Mononuclear cell (primary cell): ENCODE data around the gene TOMM20L. TPM values are rescaled to one million over a fixed set of nuclear protein-coding genes. Genes with fewer than 3 reads are reported as not detected.
"Not testable (repeated sequence)": the region's sequence is repeated elsewhere in the genome, so short reads cannot be mapped to it uniquely, and the experiment has no call there.

ENCODE experiments used
- H3K27me3 ChIP-seq: 2 replicates; pipeline ENCODE4 v1.6.0; 2011; ENCODE audit warnings: low read length, control low read depth; ENCODE audit not compliant: insufficient read depth
- H3K4me1 ChIP-seq: 2 replicates; pipeline ENCODE4 v1.5.1; 2011; ENCODE audit warnings: mild to moderate bottlenecking, low read length, control low read depth; ENCODE audit not compliant: insufficient read depth
- H3K4me3 ChIP-seq: 2 replicates; pipeline ENCODE4 v1.5.1; 2011; ENCODE audit warnings: mild to moderate bottlenecking, low read length, moderate library complexity
- H3K9me3 ChIP-seq: 2 replicates; pipeline ENCODE4 v1.5.1; 2011; ENCODE audit warnings: low read depth, mild to moderate bottlenecking, control low read depth, low read length
- total RNA-seq: library from RNA; depleted of rRNA; stranded (reverse); fragments of >200 nt; gene quantifications from one replicate; pipeline ENCODE4 v1.2.3, GENCODE V29; 2012

TOMM20L gene
- total RNA-seq: 1.9 TPM

- Histone ChIP-seq H3K9me3 (no peaks in the 10 kb centered on the region), H3K27me3 (no peaks in the 10 kb centered on the region), H3K4me1 (peaks cover 12% of the 10 kb centered on the region), H3K4me3 (peak within 1 kb of the TSS; percentile 47)
Observed at GRCh38 chr14:58395812-58396788, at the start of gene TOMM20L. Gene TOMM20L, plus strand, starts transcription at chr14:58395930. Its CDS starts 28 bp downstream, at chr14:58395958.

DNA sequence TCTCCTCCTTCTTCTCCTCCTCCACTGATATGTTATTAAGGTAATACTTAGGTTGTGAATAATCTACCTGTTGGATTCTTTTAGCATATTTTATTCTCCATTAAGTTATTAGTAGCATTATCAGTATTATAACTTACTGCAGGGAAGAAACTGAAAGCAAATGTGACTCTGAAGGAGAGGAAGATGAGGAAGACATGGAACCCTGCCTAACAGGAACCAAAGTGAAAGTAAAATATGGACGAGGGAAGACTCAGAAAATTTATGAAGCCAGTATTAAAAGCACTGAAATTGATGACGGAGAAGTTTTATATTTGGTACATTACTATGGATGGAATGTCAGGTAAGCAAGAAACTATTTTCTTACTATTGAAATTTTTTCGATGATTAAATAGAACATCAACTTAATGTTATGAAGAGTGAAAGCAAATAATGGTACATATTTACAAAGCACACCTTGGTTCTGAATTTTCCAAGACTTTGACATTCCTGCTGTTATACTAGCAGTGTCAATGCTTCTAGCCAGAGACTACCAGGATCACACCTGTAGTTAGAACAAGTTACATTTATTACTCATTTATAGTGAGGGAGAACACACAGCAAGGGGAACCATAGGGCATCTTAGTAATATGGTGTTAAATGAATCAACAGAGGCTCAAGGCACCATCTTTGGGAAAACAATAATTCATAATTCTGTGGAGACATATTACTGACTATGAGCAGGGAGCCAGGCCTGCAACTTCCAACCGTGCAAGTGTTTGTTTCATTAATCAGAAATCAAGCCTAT is 42.0 kb upstream of the TOMM20L start:
- Histone ChIP-seq H3K4me1 (peaks cover 7% of the 10 kb centered on the region), H3K4me3 (no peak overlapping the region), H3K9me3 (no peaks in the 10 kb centered on the region), H3K27me3 (no peaks in the 10 kb centered on the region)

- no peaks in the 10 kb centered on the region for H3K27me3 ChIP-seq
- no peak overlapping the region for H3K4me3 ChIP-seq
- no peaks in the 10 kb centered on the region for H3K9me3 ChIP-seq
- H3K4me1 ChIP-seq: peaks cover 7% of the 10 kb centered on the region
Observed at GRCh38 chr14:58354808-58355207, 40.9 kb upstream of the TOMM20L start.

GRCh38 chr14:58356268-58356667 is 39.5 kb upstream of the TOMM20L start:
- H3K27me3 ChIP-seq: no peaks in the 10 kb centered on the region
- H3K4me1 ChIP-seq: peaks cover 7% of the 10 kb centered on the region
- no peak overlapping the region for H3K4me3 ChIP-seq
- H3K9me3 ChIP-seq: no peaks in the 10 kb centered on the region

DNA sequence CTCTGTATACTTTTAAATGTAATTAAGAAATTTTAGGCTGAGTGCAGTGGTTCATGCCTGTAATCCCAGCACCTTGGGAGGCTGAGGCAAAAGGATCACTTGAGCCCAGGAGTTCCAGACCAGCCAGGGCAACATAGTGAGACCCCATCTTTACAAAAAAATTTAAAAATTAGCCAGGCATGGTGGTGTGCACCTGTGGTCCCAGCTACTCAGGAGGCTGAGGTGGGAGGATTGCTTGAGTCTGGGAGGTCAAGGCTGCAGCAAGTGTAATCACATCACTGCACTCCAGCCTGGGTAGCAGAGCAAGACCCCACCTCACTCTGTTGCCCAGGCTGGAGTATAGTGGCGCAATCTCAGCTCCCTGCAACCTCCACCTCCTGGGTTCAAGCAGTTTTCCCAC is 33.5 kb upstream of the TOMM20L start:
- H3K9me3 ChIP-seq, H3K27me3 ChIP-seq, H3K4me1 ChIP-seq, H3K4me3 ChIP-seq: not testable (repeated sequence)

- Histone ChIP-seq H3K27me3 (no peaks in the 10 kb centered on the region), H3K4me3 (no peak overlapping the region), H3K4me1 (no peaks in the 10 kb centered on the region), H3K9me3 (no peaks in the 10 kb centered on the region)
Observed at GRCh38 chr14:58362798-58363412, 32.8 kb upstream of the TOMM20L start.

DNA sequence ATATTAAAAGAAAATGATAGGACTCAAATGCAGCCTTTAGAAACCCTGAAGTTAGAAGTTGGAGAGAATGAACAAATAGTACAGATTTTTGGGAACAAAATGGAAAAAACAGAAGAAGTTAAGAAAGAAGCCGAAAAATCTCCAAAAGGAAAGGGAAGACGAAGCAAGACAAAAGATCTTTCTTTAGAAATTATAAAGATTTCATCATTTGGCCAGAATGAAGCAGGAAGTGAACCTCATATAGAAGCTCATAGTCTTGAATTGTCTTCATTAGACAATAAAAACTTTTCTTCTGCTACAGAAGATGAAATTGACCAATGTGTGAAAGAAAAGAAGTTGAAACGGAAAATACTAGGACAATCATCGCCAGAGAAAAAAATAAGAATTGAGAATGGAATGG is 31.4 kb upstream of the TOMM20L start:
- no peaks in the 10 kb centered on the region for H3K9me3 ChIP-seq

DNA sequence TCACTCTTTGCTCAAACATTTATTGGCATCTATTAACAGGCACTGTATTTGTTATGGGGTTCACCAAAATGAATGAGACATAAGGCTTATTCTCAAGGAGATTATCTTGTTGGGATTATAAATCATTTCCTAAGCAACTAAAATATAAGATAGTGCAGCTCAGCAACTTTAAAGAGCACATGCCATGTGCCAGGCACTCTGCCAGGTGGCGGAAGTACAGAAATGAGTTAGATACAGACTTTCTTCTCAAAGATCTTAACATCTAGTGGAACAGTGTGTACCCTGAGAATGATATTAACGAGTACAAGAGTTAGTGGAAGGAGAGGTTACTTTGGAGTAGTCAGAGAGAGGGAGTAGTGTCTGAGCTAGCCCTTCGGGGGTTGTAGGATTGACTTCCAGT is 28.4 kb upstream of the TOMM20L start:
- H3K27me3 ChIP-seq: no peaks in the 10 kb centered on the region
- no peak overlapping the region for H3K4me3 ChIP-seq
- no peaks in the 10 kb centered on the region for H3K4me1 ChIP-seq
- H3K9me3 ChIP-seq: no peaks in the 10 kb centered on the region

More for the DNA sequence above, 31.4 kb upstream of the TOMM20L start:
- Histone ChIP-seq H3K4me1 (no peaks in the 10 kb centered on the region), H3K27me3 (no peaks in the 10 kb centered on the region), H3K4me3 (no peak overlapping the region)

DNA sequence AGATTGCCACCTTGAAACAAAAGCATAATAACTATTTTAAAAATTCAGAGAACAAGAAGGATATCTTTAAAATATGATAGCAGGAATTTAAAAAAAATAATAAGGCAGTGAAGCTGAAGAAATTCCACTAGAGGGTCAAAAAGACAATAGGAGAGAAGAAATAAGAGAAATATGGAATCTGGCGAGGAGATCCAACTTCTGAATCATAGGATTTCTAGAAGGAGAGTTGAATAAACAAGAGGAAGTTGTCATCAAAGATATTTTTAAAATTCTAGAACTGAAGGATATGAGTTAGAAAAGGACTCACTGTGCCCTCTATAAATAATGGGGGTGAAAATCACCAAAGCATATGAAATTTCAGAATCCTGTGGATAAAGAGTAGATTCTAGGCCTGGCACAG is 26.8 kb upstream of the TOMM20L start:
- H3K4me1 ChIP-seq: no peaks in the 10 kb centered on the region
- no peak overlapping the region for H3K4me3 ChIP-seq
- H3K9me3 ChIP-seq: no peaks in the 10 kb centered on the region
- H3K27me3 ChIP-seq: no peaks in the 10 kb centered on the region

GRCh38 chr14:58376791-58377190 is 18.9 kb upstream of the TOMM20L start:
- no peaks in the 10 kb centered on the region for H3K9me3 ChIP-seq
- no peaks in the 10 kb centered on the region for H3K27me3 ChIP-seq
- H3K4me3 ChIP-seq: no peak overlapping the region
- H3K4me1 ChIP-seq: no peaks in the 10 kb centered on the region

GRCh38 chr14:58390830-58391229 is 4.9 kb upstream of the TOMM20L start:
- H3K27me3 ChIP-seq: no peaks in the 10 kb centered on the region
- H3K9me3 ChIP-seq: no peaks in the 10 kb centered on the region
- peaks cover 4% of the 10 kb centered on the region for H3K4me1 ChIP-seq
- no peak overlapping the region for H3K4me3 ChIP-seq

DNA sequence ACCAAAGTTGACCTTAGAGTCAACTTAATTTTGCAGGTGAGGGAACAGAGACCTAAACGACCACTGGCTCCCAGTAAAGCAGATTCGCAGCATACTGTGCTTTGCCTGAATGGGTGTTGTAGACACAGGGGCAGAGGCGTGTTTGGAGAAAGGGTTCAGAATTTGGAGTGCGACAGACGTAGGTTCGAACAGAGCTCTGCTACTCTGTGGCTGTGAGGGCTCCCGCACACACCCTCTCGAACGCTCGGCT is 243 bp upstream of the TOMM20L start:
- Histone ChIP-seq H3K27me3 (no peaks in the 10 kb centered on the region), H3K4me1 (peaks cover 12% of the 10 kb centered on the region), H3K9me3 (no peaks in the 10 kb centered on the region), H3K4me3 (peak overlapping the region; percentile 47)

DNA sequence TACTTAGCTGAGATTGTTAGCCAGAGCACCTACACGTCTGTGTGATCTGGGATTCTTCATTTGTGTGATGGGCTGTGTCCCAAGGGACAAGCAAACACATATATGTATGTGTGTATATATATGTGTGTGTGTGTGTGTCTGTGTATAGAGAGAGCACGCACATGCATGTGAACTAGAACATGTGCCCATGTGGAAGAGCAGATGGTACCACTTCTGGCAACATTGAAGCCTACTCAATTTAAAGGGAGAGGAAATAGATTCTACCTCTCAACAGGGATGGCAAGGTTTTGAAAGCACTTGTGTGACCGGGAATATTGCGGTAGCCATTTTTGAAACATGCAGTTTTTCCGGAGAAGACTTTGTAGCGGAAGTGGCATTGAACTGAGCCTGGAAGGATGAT is 1.4 kb downstream of the TOMM20L start:
- H3K4me3 ChIP-seq: no peak overlapping the region

GRCh38 chr14:58398495-58398894 is 2.8 kb downstream of the TOMM20L start:
- Histone ChIP-seq H3K4me1 (peaks cover 12% of the 10 kb centered on the region), H3K9me3 (no peaks in the 10 kb centered on the region)

More for the DNA sequence above, 1.4 kb downstream of the TOMM20L start:
- Histone ChIP-seq H3K4me1 (peaks cover 12% of the 10 kb centered on the region), H3K9me3 (no peaks in the 10 kb centered on the region), H3K27me3 (no peaks in the 10 kb centered on the region)

DNA sequence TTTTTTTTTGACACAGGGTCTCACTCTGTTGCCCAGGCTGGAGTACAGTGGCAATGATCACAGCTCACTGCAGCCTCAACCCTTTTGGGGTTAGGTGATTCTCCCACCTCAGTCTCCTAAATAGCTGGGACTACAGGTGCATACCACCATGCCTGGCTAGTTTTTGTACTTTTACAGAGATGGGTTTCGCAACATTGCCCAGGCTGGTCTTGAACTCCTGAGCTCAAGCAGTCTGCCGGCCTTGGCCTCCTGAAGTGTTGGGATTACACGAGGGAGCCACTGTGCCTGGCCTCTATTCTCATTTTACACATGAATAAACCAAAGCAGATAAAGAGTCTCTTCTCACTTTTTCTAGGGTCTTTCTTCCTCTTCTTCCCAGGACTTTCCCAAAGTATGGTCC is 3.2 kb downstream of the TOMM20L start:
- Histone ChIP-seq H3K4me1 (peaks cover 12% of the 10 kb centered on the region), H3K9me3 (no peaks in the 10 kb centered on the region), H3K27me3 (no peaks in the 10 kb centered on the region), H3K4me3 (no peak overlapping the region)

More at GRCh38 chr14:58398495-58398894, 2.8 kb downstream of the TOMM20L start:
- Histone ChIP-seq H3K4me3 (no peak overlapping the region), H3K27me3 (no peaks in the 10 kb centered on the region)
